Sciatic nerve (tissue), 2 donors: Measurements from ENCODE around the gene RPIA. TPM values are rescaled to one million over a fixed set of nuclear protein-coding genes. Genes with fewer than 3 reads are reported as not detected.
"Not testable (repeated sequence)": the region's sequence is repeated elsewhere in the genome, so short reads cannot be mapped to it uniquely, and the experiment has no call there.

ENCODE experiments used
- ATAC-seq: fragments of 200-7000 bp; cut with Tn5 transposase; one replicate; pipeline ENCODE4 v1.9.1; 2020; ENCODE audit warnings: mild to moderate bottlenecking, moderate library complexity
- DNase-seq: peaks from one replicate; pipeline ENCODE4 v3.0.0-alpha.2; 2020; ENCODE audit warnings: low spot score
- intact Hi-C: fragments of 100-400 bp; cut with DNase I; formaldehyde crosslinking; loops from one replicate; pipeline ENCODE4 v1.14.2; 2022
- total RNA-seq: library from RNA; stranded (reverse); fragmentation: NEBNext Ultra II Directional; extraction: Animal tissue kit (Norgen Biotek cat#: 25700); gene quantifications from one replicate; pipeline ENCODE4 v1.2.1, GENCODE V29; 2021
- donor health status: DM: no; HTN: no; CAD: no.
- donor health status: DM: no; HTN: no; CAD: no.

RPIA gene
- 12.3 TPM for total RNA-seq

DNA sequence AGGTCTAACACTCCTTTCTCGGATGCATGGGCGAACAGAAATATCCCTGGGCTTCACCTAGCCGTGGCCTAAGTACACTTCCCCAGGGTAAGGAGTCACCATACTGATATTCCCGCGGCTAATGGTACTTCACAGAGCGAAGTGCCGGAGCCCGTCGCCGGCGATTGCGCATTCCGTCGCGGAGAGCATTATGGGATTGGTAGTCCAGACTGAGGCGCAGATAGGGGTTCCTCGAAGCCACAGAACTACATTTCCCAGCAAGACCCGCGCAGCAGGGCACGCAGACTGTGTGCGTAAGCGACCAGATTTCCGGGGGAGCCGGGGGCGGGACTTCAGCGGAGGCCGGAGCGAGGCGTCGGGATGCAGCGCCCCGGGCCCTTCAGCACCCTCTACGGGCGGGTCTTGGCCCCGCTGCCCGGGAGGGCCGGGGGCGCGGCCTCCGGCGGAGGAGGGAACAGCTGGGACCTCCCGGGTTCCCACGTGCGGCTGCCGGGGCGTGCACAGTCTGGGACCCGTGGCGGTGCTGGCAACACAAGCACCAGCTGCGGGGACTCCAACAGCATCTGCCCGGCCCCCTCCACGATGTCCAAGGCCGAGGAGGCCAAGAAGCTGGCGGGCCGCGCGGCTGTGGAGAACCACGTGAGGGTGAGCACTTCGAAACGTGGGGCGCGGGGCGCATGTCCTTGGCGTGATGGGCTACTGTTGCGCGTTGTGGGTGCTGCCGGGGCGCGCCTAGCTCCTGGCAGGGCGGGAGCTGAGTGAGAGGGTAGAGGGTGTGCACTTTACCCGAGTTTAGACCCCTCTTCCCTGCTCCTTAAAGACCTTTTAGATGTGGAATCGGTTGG, at the start of gene RPIA:
TSS of gene RPIA (plus strand) at position 335 of the 845 bp plus-strand sequence. CDS start at position 361, 26 bp downstream.
- intact Hi-C loops = no loop called here

DNA sequence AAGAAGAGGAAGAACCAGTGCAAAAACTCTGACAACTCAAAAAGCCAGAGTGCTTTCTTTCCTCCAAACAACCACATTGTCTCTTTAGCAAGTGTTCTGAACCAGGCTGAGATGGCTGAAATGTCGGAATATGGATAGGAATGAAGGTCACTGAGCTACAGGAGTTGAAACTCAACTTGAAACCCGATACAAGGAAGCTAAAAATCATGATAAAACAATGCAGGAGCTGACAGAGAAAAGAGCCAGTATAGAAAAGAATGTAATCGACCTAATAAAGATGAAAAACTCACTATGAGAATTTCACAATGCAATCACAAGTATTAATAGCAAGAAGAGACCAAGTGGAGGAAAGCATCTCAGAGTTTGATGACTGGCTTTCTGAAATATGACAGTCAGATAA, 49.2 kb upstream of the RPIA start:
- intact Hi-C loops = no loop called here
- ATAC-seq = no peak

More for the DNA sequence above, at the start of gene RPIA:
- DNase-seq = peak; percentile 99
- peak; percentile 100 for ATAC-seq

DNA sequence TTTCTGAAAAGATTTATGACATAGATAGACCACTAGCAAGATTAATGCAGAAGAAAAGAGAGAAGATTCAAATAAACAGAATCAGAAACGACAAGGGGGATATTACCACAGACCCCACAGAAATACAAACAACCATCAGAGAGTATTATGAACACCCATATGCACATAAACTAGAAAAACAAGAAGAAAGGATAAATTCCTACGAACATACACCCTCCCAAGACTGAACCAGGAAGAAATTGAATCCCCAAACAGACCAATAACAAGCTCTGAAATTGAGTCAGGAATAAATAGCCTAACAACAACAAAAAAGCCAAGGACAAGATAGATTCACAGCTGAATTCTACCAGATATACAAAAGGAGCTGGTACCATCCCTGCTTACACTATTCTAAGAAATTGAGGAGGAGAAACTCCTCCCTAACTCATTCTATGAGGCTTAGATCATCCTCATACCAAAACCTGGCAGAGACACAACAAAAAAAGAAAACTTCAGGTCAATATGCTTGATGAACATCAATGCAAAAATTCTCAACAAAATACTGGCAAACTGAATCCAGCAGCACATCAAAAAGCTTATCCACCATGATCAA, 46.1 kb upstream of the RPIA start:
- intact Hi-C loops, DNase-seq, ATAC-seq: not testable (repeated sequence)

More for the DNA sequence above, 49.2 kb upstream of the RPIA start:
- no peak for DNase-seq

DNA sequence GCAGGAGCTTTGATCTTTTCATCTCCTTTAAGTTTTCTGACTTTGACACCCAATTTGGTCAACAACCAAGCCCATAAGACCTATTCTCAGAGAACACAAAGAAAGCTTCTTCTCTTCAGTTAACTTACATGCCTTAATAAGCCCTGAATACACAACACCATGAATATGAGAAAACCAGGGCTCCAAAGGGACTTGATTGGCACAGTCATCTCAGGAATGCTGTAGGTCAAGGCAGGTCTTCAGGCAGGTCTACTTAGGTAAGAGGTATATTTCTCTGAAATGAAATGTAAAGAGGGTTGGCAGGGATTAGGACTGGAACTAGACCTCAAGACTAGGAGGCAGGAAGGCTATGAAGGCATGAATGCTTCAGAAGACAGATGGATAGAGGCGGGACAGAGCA, 39.8 kb upstream of the RPIA start:
- DNase-seq (no peak), ATAC-seq (no peak)
- intact Hi-C loops = no loop called here

DNA sequence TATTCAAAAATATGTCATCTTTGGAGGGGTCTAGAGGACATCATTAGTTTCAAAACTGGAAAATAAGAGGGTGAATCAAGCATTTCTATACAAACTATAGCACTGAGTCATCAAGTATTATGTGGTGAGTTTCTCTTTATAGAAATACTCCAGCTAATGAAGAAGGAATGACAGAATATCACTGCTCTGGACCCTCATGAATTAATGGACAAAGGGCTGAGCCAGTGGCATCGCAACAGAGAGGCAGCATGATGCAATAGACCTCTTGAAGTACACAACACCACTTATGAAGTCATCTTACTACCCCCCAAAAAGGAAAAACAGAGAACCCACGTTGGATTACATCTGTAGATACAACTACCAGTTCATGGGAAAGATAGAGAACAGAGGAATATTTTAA, 36.8 kb upstream of the RPIA start:
- no peak for DNase-seq
- ATAC-seq = no peak
- intact Hi-C loops = no loop called here

DNA sequence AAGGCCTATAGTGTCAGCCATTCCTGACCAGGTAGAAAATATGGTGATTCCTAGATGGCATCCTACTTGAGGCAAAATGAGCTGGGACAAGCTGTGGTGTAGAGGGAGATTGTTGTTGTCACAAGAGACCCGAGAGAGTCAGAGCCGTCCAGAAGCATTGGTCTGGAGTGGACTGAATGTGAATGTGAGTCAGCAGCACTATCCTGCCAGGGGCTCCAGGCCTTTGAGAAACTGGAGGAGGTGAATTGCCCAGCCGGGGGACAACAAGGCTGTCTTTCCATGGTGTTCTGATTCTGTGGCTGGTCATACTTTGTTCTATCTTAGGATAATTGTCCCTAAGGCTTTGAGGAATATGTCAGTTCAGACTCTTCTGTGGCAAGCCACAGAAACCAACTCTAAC, 34.8 kb upstream of the RPIA start:
- ATAC-seq (no peak), DNase-seq (no peak)
- intact Hi-C loops = no loop called here

DNA sequence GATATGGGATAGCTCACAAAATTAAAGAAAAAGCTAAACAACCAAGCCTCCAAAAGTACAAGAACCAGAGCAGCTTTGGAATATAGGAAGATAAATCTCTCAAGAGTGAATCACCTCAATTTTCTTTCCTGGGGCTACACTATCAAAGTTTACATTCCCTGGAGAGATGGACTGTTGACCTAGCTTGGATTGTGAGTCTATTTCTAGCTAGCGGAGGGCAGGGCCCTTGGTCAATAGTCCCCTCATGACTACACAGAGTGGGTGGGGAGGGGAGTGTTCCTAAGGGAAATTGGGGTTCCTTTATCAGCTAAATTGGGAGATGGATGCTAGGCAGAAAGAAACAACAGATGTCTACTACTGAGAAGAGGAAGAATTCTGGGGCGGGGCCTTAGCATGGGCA, 34.3 kb upstream of the RPIA start:
- intact Hi-C loops = no loop called here
- ATAC-seq (no peak), DNase-seq (no peak)

DNA sequence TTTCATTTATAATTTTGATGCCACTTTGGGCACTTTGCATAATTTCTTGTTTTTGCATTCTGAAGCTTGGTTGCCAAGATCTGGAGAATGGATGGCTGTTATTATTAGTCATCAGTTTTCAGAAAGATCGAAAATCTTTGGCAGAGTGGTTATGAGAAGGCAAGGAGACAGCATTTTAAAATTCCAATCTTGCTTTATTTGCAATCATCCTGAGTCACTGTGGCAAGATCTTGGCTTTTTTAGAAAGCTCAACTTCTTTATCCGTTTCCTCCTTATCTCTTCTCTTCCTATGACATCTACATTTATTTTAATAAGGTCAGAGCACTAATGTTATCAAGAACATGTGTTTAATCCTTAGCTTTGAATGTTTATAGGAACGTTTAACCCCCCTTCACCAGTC, 33.1 kb upstream of the RPIA start:
- intact Hi-C loops = no loop called here
- no peak for DNase-seq
- no peak for ATAC-seq

DNA sequence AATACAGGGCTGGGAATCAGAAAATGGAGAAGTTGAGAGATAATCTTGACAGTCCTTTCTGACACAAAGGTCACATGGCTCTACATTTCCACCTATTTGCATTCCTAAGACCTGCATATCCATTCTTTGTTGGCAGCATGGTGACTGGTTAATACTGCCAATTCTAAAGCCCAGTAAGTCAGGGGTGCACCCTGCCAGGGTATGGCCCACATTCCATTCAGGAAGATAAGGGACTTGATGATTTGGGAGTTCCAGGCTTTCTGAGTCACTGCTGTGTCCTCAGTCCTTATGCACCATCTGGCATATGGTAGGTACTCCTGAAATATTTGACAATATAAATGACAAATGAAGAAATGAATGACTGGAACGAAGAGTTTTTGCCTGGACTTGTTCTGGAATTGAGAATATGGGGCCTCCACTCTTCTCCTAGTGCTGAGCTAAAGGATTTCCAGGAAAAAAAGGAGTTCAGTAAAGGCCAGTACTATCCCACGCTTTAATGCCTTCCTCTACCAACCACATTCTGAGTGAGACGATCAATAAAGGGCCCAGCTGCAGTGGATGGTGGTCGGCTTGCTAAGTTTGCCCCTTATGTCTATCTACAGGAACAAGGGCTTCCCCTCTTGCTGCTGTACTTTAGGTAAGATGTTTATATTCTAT, 32.5 kb upstream of the RPIA start:
- DNase-seq (no peak), ATAC-seq (peak; percentile 14)
- intact Hi-C loops = no loop called here

DNA sequence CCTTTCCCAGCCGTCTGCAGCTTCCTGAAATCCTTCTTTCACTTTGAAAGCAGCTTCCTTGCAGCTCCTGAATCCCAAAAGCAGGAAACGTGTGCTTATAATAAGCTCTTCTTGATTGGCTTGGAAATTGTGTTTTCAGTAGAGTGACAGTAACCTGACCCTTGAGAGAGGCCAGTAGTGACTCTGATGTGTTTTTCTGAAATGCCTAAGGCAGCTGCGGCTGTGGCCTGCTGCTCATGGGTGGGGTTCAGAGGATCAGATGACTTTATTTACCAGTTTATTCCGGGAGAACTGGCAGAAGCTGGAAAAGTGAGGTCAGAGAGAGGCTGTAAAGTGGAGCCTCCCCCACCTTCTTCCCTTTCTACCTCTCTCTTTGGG, 31.9 kb upstream of the RPIA start:
- intact Hi-C loops = no loop called here
- DNase-seq (no peak), ATAC-seq (peak; percentile 82)

DNA sequence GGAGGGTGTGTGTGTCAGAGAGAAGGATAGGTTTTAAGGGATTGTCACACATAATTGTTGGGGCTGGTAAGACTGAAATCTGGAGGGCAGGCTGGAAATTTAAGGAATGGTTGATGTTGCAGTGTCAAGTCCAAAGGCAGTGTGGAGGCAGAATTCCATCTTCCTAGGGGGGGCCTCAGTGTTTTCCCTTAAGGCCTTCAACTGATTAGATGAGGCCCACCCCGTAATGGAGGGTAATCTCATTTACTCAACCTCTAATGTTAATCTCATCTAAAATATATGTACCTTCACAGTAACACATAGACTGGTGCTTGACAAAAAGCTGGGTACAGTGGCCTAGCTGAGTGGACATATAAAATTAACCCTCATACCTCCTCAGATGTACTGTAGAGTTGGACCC, 30.9 kb upstream of the RPIA start:
- DNase-seq (no peak), ATAC-seq (no peak)
- intact Hi-C loops = no loop called here

DNA sequence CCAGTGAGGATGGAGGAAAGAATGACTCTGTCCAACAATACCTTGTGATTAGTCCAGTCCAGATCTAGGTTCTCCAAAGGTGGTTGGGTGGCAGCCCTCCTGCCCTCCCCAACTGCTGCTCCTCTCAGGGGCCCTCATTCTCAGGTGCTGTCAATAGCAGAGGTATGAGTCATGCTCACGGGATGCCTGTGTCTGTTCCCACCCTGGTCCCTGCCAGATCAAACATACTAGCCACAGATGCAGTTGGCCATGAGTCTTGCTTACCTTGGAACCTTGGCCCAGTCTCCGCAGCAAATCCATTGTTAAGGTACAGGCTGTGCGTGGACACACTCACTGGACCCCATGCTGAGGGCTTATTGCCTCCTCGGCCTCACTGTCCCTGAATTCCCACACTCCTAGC, 24.9 kb upstream of the RPIA start:
- DNase-seq (no peak), ATAC-seq (no peak)
- intact Hi-C loops = no loop called here

DNA sequence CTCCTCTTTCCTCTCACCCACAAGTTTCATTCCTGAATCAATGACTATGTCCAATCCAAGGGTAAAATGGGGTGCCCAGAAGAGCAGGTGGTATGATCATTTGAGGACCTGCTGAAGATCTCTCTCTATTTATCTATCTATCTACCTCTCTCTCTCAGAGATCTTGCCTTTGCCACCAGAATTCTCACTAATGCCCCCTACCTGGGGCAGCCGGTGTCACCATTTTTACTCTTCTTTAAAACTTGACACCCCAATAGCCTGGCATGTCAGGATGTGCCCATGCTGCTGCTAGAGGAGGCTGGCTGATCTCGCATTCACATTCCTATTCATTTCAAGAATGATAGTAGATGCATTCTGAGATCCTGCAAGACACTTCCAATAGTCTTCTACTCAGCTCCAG, 24.3 kb upstream of the RPIA start:
- ATAC-seq = no peak
- intact Hi-C loops = no loop called here
- DNase-seq = no peak

DNA sequence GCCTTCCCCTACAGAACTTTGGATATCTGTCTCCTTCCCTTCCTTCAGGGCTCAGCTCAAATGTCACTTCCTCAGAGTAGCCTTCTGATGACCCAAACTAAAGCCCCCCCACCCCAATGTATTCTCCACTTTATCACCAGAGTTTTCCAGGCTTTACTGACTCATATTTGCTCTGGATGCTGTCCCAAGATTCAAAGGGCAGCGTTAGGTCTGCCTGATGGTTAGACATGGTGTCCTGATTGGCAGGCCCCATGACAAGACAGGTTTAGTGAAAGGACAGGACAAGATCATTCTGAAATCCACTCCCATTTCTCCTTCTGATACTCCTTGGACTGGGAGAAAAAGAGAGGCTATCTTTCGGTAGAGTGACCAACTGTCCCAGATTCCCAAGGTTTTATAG, 22.6 kb upstream of the RPIA start:
- intact Hi-C loops = no loop called here
- no peak for ATAC-seq
- DNase-seq = no peak

DNA sequence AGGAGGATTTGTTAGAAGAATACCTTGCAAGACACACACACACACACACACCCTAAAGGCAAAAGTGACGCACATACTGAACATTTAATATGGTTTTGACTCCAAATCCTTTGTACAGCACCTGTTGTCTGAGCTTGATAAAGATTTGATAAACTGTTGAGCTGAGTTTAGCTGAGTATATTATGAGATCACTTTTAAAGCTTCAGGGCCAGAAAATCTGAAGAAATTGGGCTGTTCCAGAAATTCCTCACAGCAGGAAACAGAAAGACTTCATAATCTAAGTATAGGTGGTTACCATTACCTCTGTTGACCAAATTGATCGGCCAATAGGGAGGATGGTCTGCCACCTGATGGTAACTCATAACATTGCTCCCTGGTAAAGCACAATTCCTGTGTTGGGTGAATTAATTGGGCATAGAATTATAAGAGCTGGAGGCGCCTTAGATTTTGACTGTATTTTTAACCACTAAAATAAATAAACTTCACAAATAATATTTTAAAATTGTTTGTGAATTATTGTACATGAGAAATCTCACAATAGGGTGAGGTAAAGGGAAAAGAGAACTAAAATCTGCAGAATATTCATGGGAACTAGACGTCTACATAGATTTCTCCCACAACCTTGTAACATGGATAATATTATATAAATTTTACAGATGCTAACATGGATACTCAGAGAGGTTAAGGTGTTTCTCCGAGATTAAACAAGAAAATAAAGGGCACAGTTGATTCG, 21.8 kb upstream of the RPIA start:
- DNase-seq (no peak), ATAC-seq (no peak)
- intact Hi-C loops = no loop called here

DNA sequence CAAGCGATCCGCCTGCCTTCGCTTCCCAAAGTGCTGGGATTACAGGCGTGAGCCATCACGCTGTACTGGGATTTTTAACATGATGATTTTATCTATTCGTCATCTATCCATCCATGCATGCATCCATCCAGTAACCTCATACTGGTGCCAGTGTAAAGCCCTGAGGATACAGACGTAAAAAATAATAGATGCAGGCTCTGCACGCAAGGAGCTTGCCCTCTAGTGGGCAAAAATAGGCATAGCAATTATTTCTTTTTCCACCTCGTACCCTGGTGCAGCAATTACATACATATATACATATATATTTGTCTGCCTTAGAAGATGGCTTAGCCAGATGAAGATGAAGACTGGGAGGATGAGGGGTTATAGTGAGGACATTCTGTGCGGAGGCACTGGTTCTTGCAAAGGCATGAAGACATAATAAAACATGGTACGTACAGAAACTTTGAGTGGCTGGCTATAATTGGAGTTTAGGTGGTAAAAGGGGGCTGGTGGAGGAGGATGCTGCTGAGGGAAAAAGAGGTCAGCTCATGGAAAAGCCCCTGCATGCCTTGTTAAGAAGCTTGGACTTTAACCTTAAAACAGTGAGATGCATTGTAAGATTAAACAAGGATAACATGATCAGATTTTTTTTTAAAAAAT, 19.6 kb upstream of the RPIA start:
- ATAC-seq (peak; percentile 67), DNase-seq (no peak)
- intact Hi-C loops = loop anchor here (2.0 kb wide), 1 partner anchor 81 kb away; no protein-coding TSS in a partner anchor

DNA sequence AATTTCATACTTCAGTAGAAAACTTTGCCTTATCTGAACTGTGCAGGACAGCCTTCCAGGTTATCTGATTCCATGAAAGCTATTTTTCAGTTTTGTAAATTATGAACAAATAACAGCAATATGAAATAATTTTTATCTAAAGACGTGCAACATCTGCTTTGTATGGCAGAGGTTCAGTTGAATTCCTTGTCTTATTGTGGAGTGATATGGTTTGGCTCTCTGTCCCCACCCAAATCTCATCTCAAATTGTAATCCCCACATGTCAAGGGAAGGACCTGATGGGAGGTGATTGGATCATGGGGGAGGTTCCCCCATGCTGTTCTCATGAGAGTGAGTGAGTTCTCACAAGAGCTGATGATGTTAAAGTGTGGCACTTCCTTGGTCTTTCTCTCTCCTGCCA, 18.1 kb upstream of the RPIA start:
- intact Hi-C loops = loop anchor here (2.0 kb wide), 1 partner anchor 83 kb away; no protein-coding TSS in a partner anchor
- DNase-seq = no peak
- no peak for ATAC-seq

DNA sequence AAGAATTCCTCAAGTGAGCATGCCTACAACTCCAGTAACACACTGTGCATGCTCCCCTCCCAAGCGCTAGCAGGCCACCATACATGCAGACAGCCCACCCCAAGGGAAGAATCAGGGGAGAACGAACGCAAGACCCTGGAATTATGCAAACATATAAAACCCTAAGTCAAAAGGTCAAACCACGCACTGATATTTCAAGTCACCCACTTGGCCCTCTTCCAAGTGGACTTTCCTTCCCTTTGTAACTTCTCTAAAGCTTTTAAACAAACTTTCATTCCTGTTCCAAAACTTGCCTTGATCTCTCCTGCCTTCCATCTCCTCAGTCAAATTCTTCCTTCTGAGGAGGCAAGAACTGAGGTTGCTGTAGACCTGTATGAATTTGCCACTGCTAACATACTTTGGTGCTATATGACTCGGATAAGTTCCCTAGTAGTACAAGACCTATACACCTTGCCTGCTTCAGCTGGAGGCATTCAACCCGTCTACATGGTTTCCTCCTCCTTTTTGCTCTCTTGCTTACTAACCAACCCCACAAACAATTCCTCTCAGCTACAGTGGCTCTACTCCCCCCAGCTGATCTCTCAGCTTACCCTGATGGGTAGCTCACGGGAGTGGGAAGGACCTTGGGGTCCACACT, 11.1 kb upstream of the RPIA start:
- no peak for ATAC-seq
- no peak for DNase-seq
- intact Hi-C loops = no loop called here

DNA sequence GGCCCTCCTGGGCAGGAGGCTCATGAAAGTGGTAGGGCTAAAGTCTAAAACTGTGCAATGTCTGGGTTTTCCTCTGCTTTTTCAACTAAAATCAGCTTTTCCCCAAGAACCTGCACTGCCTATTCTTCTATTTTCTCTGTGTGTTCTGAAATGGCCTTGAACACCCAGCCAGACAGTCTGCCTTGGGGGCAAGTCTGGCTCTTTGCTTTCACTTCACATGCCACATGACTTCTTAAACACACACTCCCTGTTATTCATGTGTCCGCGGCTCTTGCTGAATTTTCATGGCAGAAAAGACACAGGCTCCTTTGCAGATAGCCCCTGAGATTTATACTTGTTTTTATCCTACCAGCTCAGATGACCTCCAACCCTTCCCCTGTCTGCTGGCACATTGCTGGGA, 10.6 kb upstream of the RPIA start:
- no peak for ATAC-seq
- intact Hi-C loops = no loop called here
- no peak for DNase-seq
